ENCODE data around the gene HLA-A. TPM values are rescaled to one million over a fixed set of nuclear protein-coding genes. Genes with fewer than 3 reads are reported as not detected.

Gene HLA-A
- total and polyA plus RNA-seq, 2 donors (not counting 3 experiments of a cell fraction or from before 2014, with no cell fraction given) = 294 to 822 TPM

GRCh38 chr6:29970711-29971110 lies 28.4 kb downstream of the HLA-A start:
- Histone ChIP-seq H3K4me1 (ENCODE audit: control insufficient read depth, extremely low read depth, insufficient read depth, low read length) (peaks cover 32% of the 10 kb centered on the region), H3K9me3 (replicated peaks; ENCODE audit: control insufficient read depth, insufficient read depth, low read length) (no peaks in the 10 kb centered on the region), H3K4me3 (replicated peaks in 1 of 3; ENCODE audit: insufficient read depth in 1 of 3, low read depth in 1 of 3, low read length in 3 of 3) (no peak overlapping the region), H3K36me3 (ENCODE audit: control insufficient read depth in 2 of 2, extremely low read depth in 1 of 2, insufficient read depth in 2 of 2, low read length in 2 of 2) (no peaks in the 10 kb centered on the region), H3K4me2 (ENCODE audit: insufficient read depth, low read length) (no peak overlapping the region), H3K9me1 (replicated peaks; ENCODE audit: control insufficient read depth, extremely low read depth, insufficient read depth, low read length) (no peaks in the 10 kb centered on the region), H3K9ac (replicated peaks; ENCODE audit: extremely low read depth, insufficient read depth, low read length) (no peak overlapping the region), H3K79me2 (ENCODE audit: control insufficient read depth, insufficient read depth, low read length) (no peaks in the 10 kb centered on the region), H3K27me3 (ENCODE audit: control insufficient read depth in 2 of 2, insufficient read depth in 2 of 2, low read length in 2 of 2) (peaks cover 9 to 11% of the 10 kb centered on the region in 2 experiments), H4K20me1 (replicated peaks; ENCODE audit: control insufficient read depth, extremely low read depth, insufficient read depth, low read length) (no peaks in the 10 kb centered on the region), H3K27ac (ENCODE audit: insufficient read depth, low read depth, low read length) (no peak overlapping the region), H2AFZ (ENCODE audit: low read depth, low read length) (no peak overlapping the region)
- DNase-seq (ENCODE audit: low read depth, low spot score) (no peak), FAIRE-seq (no peak)
- dilution Hi-C loops (cut with MboI; ENCODE audit: extremely low pct_ligation_motif_present, low sequenced_read_pairs) (no loop called here), intact Hi-C loops (cut with micrococcal nuclease) (no loop called here)
- BruUV-seq (replicated peaks) = no TSS peak
- CTCF ChIA-PET = no interaction called here
- TF ChIP-seq MAX (IDR thresholded peaks at IDR 0.05; ENCODE audit: insufficient read depth, insufficient read length) (no peak), MYC (IDR thresholded peaks at IDR 0.05; ENCODE audit: low read depth, low read length) (no peak), FOS (IDR thresholded peaks at IDR 0.05; ENCODE audit: borderline replicate concordance, insufficient read depth, low read length) (no peak), JUN (IDR thresholded peaks at IDR 0.05; ENCODE audit: borderline replicate concordance, insufficient read depth, insufficient read length, low read depth) (no peak), EZH2 (IDR thresholded peaks at IDR 0.05; ENCODE audit: borderline replicate concordance, low read depth, low read length, severe bottlenecking) (no peak), POLR2AphosphoS5 (IDR thresholded peaks at IDR 0.05; ENCODE audit: insufficient read depth, low read depth, low read length) (no peak), GATA2 (IDR thresholded peaks at IDR 0.05; ENCODE audit: insufficient read depth, insufficient read length, low read depth, low read length) (no peak), POLR2A (IDR thresholded peaks at IDR 0.05; ENCODE audit: low read depth, low read length) (no peak)
- TF ChIP-seq, protein P1, sequence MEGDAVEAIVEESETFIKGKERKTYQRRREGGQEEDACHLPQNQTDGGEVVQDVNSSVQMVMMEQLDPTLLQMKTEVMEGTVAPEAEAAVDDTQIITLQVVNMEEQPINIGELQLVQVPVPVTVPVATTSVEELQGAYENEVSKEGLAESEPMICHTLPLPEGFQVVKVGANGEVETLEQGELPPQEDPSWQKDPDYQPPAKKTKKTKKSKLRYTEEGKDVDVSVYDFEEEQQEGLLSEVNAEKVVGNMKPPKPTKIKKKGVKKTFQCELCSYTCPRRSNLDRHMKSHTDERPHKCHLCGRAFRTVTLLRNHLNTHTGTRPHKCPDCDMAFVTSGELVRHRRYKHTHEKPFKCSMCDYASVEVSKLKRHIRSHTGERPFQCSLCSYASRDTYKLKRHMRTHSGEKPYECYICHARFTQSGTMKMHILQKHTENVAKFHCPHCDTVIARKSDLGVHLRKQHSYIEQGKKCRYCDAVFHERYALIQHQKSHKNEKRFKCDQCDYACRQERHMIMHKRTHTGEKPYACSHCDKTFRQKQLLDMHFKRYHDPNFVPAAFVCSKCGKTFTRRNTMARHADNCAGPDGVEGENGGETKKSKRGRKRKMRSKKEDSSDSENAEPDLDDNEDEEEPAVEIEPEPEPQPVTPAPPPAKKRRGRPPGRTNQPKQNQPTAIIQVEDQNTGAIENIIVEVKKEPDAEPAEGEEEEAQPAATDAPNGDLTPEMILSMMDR (IDR thresholded peaks at IDR 0.05; ENCODE audit: extremely low read depth in 1 of 2, insufficient read depth in 1 of 2, low read depth in 1 of 2, low read length in 2 of 2) = no peak
- POLR2A ChIA-PET = no interaction called here
